Activated naive CD8-positive, alpha-beta T cell treated with anti-CD3 and anti-CD28 coated beads, Interleukin-2, amount 10 ng/mL, durations not matched to agents 7 days and 5 days (primary cell): ENCODE results near the gene CTNND2. TPM values are rescaled to one million over a fixed set of nuclear protein-coding genes. Genes with fewer than 3 reads are reported as not detected.

ENCODE experiments used
- ATAC-seq: fragments of 150-1000 bp; cut with Tn5 transposase; one replicate; pipeline ENCODE4 v1.10.0; 2021; ENCODE audit warnings: low read depth, moderate library complexity
- POLR2A ChIA-PET: fragments of 350-600 bp; sonication (Branson Sonifier 250); formaldehyde crosslinking; loops from one replicate; lab custom pipeline; 2021; ENCODE audit warnings: antibody characterized with exemption; lab: Charles Lee
- DNase-seq: peaks from one replicate; pipeline ENCODE4 v3.0.0; 2021
- H3K27ac Mint-ChIP-seq: one replicate; pipeline ENCODE4 v1.8.0; 2022; ENCODE audit warnings: mild to moderate bottlenecking, mixed read lengths
- H3K27me3 Mint-ChIP-seq: one replicate; pipeline ENCODE4 v1.8.0; 2022; ENCODE audit warnings: mild to moderate bottlenecking, moderate library complexity, mixed read lengths
- H3K36me3 Mint-ChIP-seq: one replicate; pipeline ENCODE4 v1.8.0; 2021; ENCODE audit warnings: mild to moderate bottlenecking, mixed read lengths
- H3K4me1 Mint-ChIP-seq: one replicate; pipeline ENCODE4 v1.8.0; 2021; ENCODE audit warnings: mixed read lengths
- H3K4me3 Mint-ChIP-seq: one replicate; pipeline ENCODE4 v1.8.0; 2022; ENCODE audit warnings: mild to moderate bottlenecking, moderate library complexity, mixed read lengths
- H3K9me3 Mint-ChIP-seq: one replicate; pipeline ENCODE4 v1.8.0; 2021; ENCODE audit warnings: mixed read lengths
- total RNA-seq, 2 experiments: library from RNA; stranded (reverse); gene quantifications; one replicate each; pipeline ENCODE4 v1.2.3, GENCODE V29; 2021

CTNND2 gene
- total RNA-seq, 2 experiments from 2014 or later = not detected

- no peak overlapping the region for H3K27ac Mint-ChIP-seq
- H3K4me1 Mint-ChIP-seq = no peaks in the 10 kb centered on the region
- H3K27me3 Mint-ChIP-seq = peaks cover 4% of the 10 kb centered on the region
- no peak for ATAC-seq
- no peak for DNase-seq
- no peaks in the 10 kb centered on the region for H3K36me3 Mint-ChIP-seq
- no peak overlapping the region for H3K4me3 Mint-ChIP-seq
- no peaks in the 10 kb centered on the region for H3K9me3 Mint-ChIP-seq
- POLR2A ChIA-PET = no interaction called here
These were observed 860.4 kb downstream of the CTNND2 start for GRCh38 chr5:11043881-11044280.

GRCh38 chr5:11040345-11040744 lies 863.9 kb downstream of the CTNND2 start:
- H3K27ac Mint-ChIP-seq = no peak overlapping the region
- POLR2A ChIA-PET = no interaction called here
- DNase-seq (no peak), ATAC-seq (no peak)
- no peaks in the 10 kb centered on the region for H3K4me1 Mint-ChIP-seq
- H3K4me3 Mint-ChIP-seq = no peak overlapping the region
- no peaks in the 10 kb centered on the region for H3K36me3 Mint-ChIP-seq
- peaks cover 5% of the 10 kb centered on the region for H3K27me3 Mint-ChIP-seq
- no peaks in the 10 kb centered on the region for H3K9me3 Mint-ChIP-seq

GRCh38 chr5:11038772-11039171 lies 865.5 kb downstream of the CTNND2 start:
- H3K4me1 Mint-ChIP-seq = no peaks in the 10 kb centered on the region
- DNase-seq (no peak), ATAC-seq (no peak)
- H3K9me3 Mint-ChIP-seq = no peaks in the 10 kb centered on the region
- no peaks in the 10 kb centered on the region for H3K36me3 Mint-ChIP-seq
- H3K27ac Mint-ChIP-seq = no peak overlapping the region
- POLR2A ChIA-PET = no interaction called here
- peaks cover 6% of the 10 kb centered on the region for H3K27me3 Mint-ChIP-seq
- no peak overlapping the region for H3K4me3 Mint-ChIP-seq

GRCh38 chr5:11037941-11038340 lies 866.3 kb downstream of the CTNND2 start:
- ATAC-seq (no peak), DNase-seq (no peak)
- Mint-ChIP-seq H3K27me3 (peaks cover 6% of the 10 kb centered on the region), H3K4me1 (no peaks in the 10 kb centered on the region), H3K27ac (no peak overlapping the region), H3K9me3 (no peaks in the 10 kb centered on the region), H3K4me3 (no peak overlapping the region), H3K36me3 (no peaks in the 10 kb centered on the region)
- POLR2A ChIA-PET = no interaction called here

GRCh38 chr5:11037080-11037479 lies 867.2 kb downstream of the CTNND2 start:
- no peak for ATAC-seq
- DNase-seq = no peak
- H3K36me3 Mint-ChIP-seq = no peaks in the 10 kb centered on the region
- no peak overlapping the region for H3K27ac Mint-ChIP-seq
- POLR2A ChIA-PET = no interaction called here
- H3K4me3 Mint-ChIP-seq = no peak overlapping the region
- H3K27me3 Mint-ChIP-seq = peaks cover 6% of the 10 kb centered on the region
- no peaks in the 10 kb centered on the region for H3K9me3 Mint-ChIP-seq
- no peaks in the 10 kb centered on the region for H3K4me1 Mint-ChIP-seq

GRCh38 chr5:11030671-11031070 lies 873.6 kb downstream of the CTNND2 start:
- DNase-seq (no peak), ATAC-seq (no peak)
- H3K27ac Mint-ChIP-seq = no peak overlapping the region
- H3K4me1 Mint-ChIP-seq = no peaks in the 10 kb centered on the region
- no peaks in the 10 kb centered on the region for H3K36me3 Mint-ChIP-seq
- peaks cover 2% of the 10 kb centered on the region for H3K9me3 Mint-ChIP-seq
- no peak overlapping the region for H3K4me3 Mint-ChIP-seq
- POLR2A ChIA-PET = no interaction called here
- H3K27me3 Mint-ChIP-seq = peaks cover 2% of the 10 kb centered on the region

GRCh38 chr5:11027660-11028059 lies 876.6 kb downstream of the CTNND2 start:
- ATAC-seq = no peak
- Mint-ChIP-seq H3K9me3 (peaks cover 2% of the 10 kb centered on the region), H3K27ac (no peak overlapping the region), H3K4me3 (no peak overlapping the region), H3K36me3 (no peaks in the 10 kb centered on the region), H3K4me1 (no peaks in the 10 kb centered on the region), H3K27me3 (peaks cover 6% of the 10 kb centered on the region)
- no peak for DNase-seq
- POLR2A ChIA-PET = no interaction called here

GRCh38 chr5:11026543-11026942 lies 877.7 kb downstream of the CTNND2 start:
- Mint-ChIP-seq H3K36me3 (no peaks in the 10 kb centered on the region), H3K27ac (no peak overlapping the region), H3K4me1 (no peaks in the 10 kb centered on the region), H3K4me3 (no peak overlapping the region), H3K9me3 (peaks cover 2% of the 10 kb centered on the region), H3K27me3 (peaks cover 6% of the 10 kb centered on the region)
- POLR2A ChIA-PET = no interaction called here
- ATAC-seq = no peak
- no peak for DNase-seq

GRCh38 chr5:11023945-11024344 lies 880.3 kb downstream of the CTNND2 start:
- H3K27me3 Mint-ChIP-seq = peaks cover 6% of the 10 kb centered on the region
- no peak overlapping the region for H3K4me3 Mint-ChIP-seq
- ATAC-seq = no peak
- H3K4me1 Mint-ChIP-seq = no peaks in the 10 kb centered on the region
- POLR2A ChIA-PET = no interaction called here
- DNase-seq = no peak
- H3K27ac Mint-ChIP-seq = no peak overlapping the region
- H3K9me3 Mint-ChIP-seq = no peaks in the 10 kb centered on the region
- no peaks in the 10 kb centered on the region for H3K36me3 Mint-ChIP-seq

GRCh38 chr5:11013793-11014192 lies 890.5 kb downstream of the CTNND2 start:
- H3K4me1 Mint-ChIP-seq = no peaks in the 10 kb centered on the region
- DNase-seq (no peak), ATAC-seq (no peak)
- H3K9me3 Mint-ChIP-seq = no peaks in the 10 kb centered on the region
- H3K4me3 Mint-ChIP-seq = no peak overlapping the region
- no peaks in the 10 kb centered on the region for H3K36me3 Mint-ChIP-seq
- H3K27me3 Mint-ChIP-seq = no peaks in the 10 kb centered on the region
- POLR2A ChIA-PET = no interaction called here
- H3K27ac Mint-ChIP-seq = no peak overlapping the region

- no peak overlapping the region for H3K27ac Mint-ChIP-seq
- no peak overlapping the region for H3K4me3 Mint-ChIP-seq
- H3K27me3 Mint-ChIP-seq = no peaks in the 10 kb centered on the region
- no peaks in the 10 kb centered on the region for H3K36me3 Mint-ChIP-seq
- ATAC-seq (no peak), DNase-seq (no peak)
- no peaks in the 10 kb centered on the region for H3K4me1 Mint-ChIP-seq
- H3K9me3 Mint-ChIP-seq = no peaks in the 10 kb centered on the region
- POLR2A ChIA-PET = no interaction called here
These were observed 892.0 kb downstream of the CTNND2 start for GRCh38 chr5:11012295-11012694.

GRCh38 chr5:11010429-11011210 lies 893.6 kb downstream of the CTNND2 start:
- H3K4me1 Mint-ChIP-seq = no peaks in the 10 kb centered on the region
- no peaks in the 10 kb centered on the region for H3K9me3 Mint-ChIP-seq
- no peak overlapping the region for H3K4me3 Mint-ChIP-seq
- ATAC-seq (no peak), DNase-seq (no peak)
- no peaks in the 10 kb centered on the region for H3K36me3 Mint-ChIP-seq
- no peak overlapping the region for H3K27ac Mint-ChIP-seq
- POLR2A ChIA-PET = no interaction called here
- H3K27me3 Mint-ChIP-seq = no peaks in the 10 kb centered on the region

- H3K9me3 Mint-ChIP-seq = no peaks in the 10 kb centered on the region
- H3K27me3 Mint-ChIP-seq = peaks cover 5% of the 10 kb centered on the region
- no peaks in the 10 kb centered on the region for H3K36me3 Mint-ChIP-seq
- H3K27ac Mint-ChIP-seq = no peak overlapping the region
- no peak overlapping the region for H3K4me3 Mint-ChIP-seq
- POLR2A ChIA-PET = no interaction called here
- ATAC-seq = no peak
- H3K4me1 Mint-ChIP-seq = no peaks in the 10 kb centered on the region
- DNase-seq = no peak
These were observed 894.7 kb downstream of the CTNND2 start for GRCh38 chr5:11009576-11009975.

GRCh38 chr5:11007269-11007870 lies 896.9 kb downstream of the CTNND2 start:
- Mint-ChIP-seq H3K36me3 (no peaks in the 10 kb centered on the region), H3K4me3 (no peak overlapping the region), H3K27me3 (peaks cover 6% of the 10 kb centered on the region), H3K27ac (no peak overlapping the region), H3K9me3 (no peaks in the 10 kb centered on the region), H3K4me1 (no peaks in the 10 kb centered on the region)
- POLR2A ChIA-PET = no interaction called here
- no peak for ATAC-seq
- DNase-seq = no peak
